ENCODE data around the gene PITRM1. TPM values are rescaled to one million over a fixed set of nuclear protein-coding genes. Genes with fewer than 3 reads are reported as not detected.
"Not testable (repeated sequence)": the region's sequence is repeated elsewhere in the genome, so short reads cannot be mapped to it uniquely, and the experiment has no call there.

Gene PITRM1
- total RNA-seq, 2 experiments from 2014 or later, result 47.5 TPM

- no peak for ATAC-seq
- POLR2A ChIA-PET, result no interaction called here
Measured at GRCh38 chr10:3178042-3178441, 5.5 kb upstream of the PITRM1 start.

GRCh38 chr10:3173171-3173878, 743 bp upstream of the PITRM1 start:
- CTCF ChIA-PET, result interaction anchor here (1.3 to 1.5 kb wide), 2 partner anchors 20 to 24 kb away, joined by 4 to 5 read pairs; no protein-coding TSS in a partner anchor
- no peak for ATAC-seq

More at GRCh38 chr10:3178042-3178441, 5.5 kb upstream of the PITRM1 start:
- no peak overlapping the region for H3K4me3 Mint-ChIP-seq
- H3K9me3 Mint-ChIP-seq (ENCODE audit: insufficient read depth), result no peaks in the 10 kb centered on the region
- no peak for DNase-seq
- H3K36me3 Mint-ChIP-seq (ENCODE audit: low read depth), result no peaks in the 10 kb centered on the region
- CTCF ChIA-PET, result no interaction called here
- peaks cover 43% of the 10 kb centered on the region for H3K27me3 Mint-ChIP-seq (ENCODE audit: low read depth)
- no peak overlapping the region for H3K27ac Mint-ChIP-seq
- peaks cover 5% of the 10 kb centered on the region for H3K4me1 Mint-ChIP-seq (ENCODE audit: low read depth)

GRCh38 chr10:3172081-3172445, 519 bp downstream of the PITRM1 start:
- ATAC-seq (no peak), DNase-seq (no peak)
- ChIA-PET POLR2A (interaction anchor here (0.7 to 1.3 kb wide), 10 partner anchors 8 to 798 kb away, joined by 3 to 6 read pairs (median 4); no protein-coding TSS in a partner anchor), CTCF (interaction anchor here (1.5 kb wide), 1 partner anchor 22 kb away, joined by 5 read pairs; no protein-coding TSS in a partner anchor)
- H3K4me1 Mint-ChIP-seq (ENCODE audit: low read depth), result peaks cover 14% of the 10 kb centered on the region
- H3K27me3 Mint-ChIP-seq (ENCODE audit: low read depth), result peaks cover 17% of the 10 kb centered on the region
- peak overlapping the region; percentile 85 for H3K27ac Mint-ChIP-seq
- peaks cover 25% of the 10 kb centered on the region for H3K36me3 Mint-ChIP-seq (ENCODE audit: low read depth)
- no peaks in the 10 kb centered on the region for H3K9me3 Mint-ChIP-seq (ENCODE audit: insufficient read depth)
- peak overlapping the region; percentile 90 for H3K4me3 Mint-ChIP-seq

More at GRCh38 chr10:3173171-3173878, 743 bp upstream of the PITRM1 start:
- Mint-ChIP-seq H3K4me1 (ENCODE audit: low read depth) (peaks cover 14% of the 10 kb centered on the region), H3K36me3 (ENCODE audit: low read depth) (peaks cover 16% of the 10 kb centered on the region), H3K9me3 (ENCODE audit: insufficient read depth) (no peaks in the 10 kb centered on the region), H3K4me3 (peak overlapping the region; percentile 76), H3K27ac (peak overlapping the region; percentile 88), H3K27me3 (ENCODE audit: low read depth) (peaks cover 25% of the 10 kb centered on the region)
- DNase-seq, result no peak
- POLR2A ChIA-PET, result interaction anchor here (0.6 to 1.3 kb wide), 7 partner anchors 9 to 787 kb away, joined by 3 to 4 read pairs (median 4); no protein-coding TSS in a partner anchor

- POLR2A ChIA-PET; H3K9me3 Mint-ChIP-seq (ENCODE audit: insufficient read depth); ATAC-seq; DNase-seq; H3K27ac Mint-ChIP-seq; CTCF ChIA-PET: not testable (repeated sequence)
- Mint-ChIP-seq H3K4me1 (ENCODE audit: low read depth) (peaks cover 14% of the 10 kb centered on the region), H3K27me3 (ENCODE audit: low read depth) (peaks cover 14% of the 10 kb centered on the region), H3K36me3 (ENCODE audit: low read depth) (peaks cover 25% of the 10 kb centered on the region), H3K4me3 (peak overlapping the region; percentile 90)
Measured at GRCh38 chr10:3171488-3171887, 1.1 kb downstream of the PITRM1 start.

- DNase-seq (no peak), ATAC-seq (no peak)
- H3K27me3 Mint-ChIP-seq (ENCODE audit: low read depth), result peaks cover 2% of the 10 kb centered on the region
- H3K4me1 Mint-ChIP-seq (ENCODE audit: low read depth), result peaks cover 14% of the 10 kb centered on the region
- no peak overlapping the region for H3K4me3 Mint-ChIP-seq
- no peak overlapping the region for H3K27ac Mint-ChIP-seq
- CTCF ChIA-PET, result no interaction called here
- H3K9me3 Mint-ChIP-seq (ENCODE audit: insufficient read depth), result no peaks in the 10 kb centered on the region
- POLR2A ChIA-PET, result interaction anchor here (0.6 kb wide), 1 partner anchor 16 kb away, joined by 3 read pairs; no protein-coding TSS in a partner anchor
- peaks cover 42% of the 10 kb centered on the region for H3K36me3 Mint-ChIP-seq (ENCODE audit: low read depth)
Measured at GRCh38 chr10:3169673-3170072, 2.9 kb downstream of the PITRM1 start.

- DNase-seq (no peak), ATAC-seq (no peak)
- Mint-ChIP-seq H3K4me3 (no peak overlapping the region), H3K4me1 (ENCODE audit: low read depth) (peaks cover 14% of the 10 kb centered on the region), H3K9me3 (ENCODE audit: insufficient read depth) (no peaks in the 10 kb centered on the region), H3K36me3 (ENCODE audit: low read depth) (peaks cover 43% of the 10 kb centered on the region), H3K27ac (no peak overlapping the region), H3K27me3 (ENCODE audit: low read depth) (peaks cover under 1% of the 10 kb centered on the region)
- ChIA-PET CTCF (no interaction called here), POLR2A (interaction anchor here (0.6 kb wide), 1 partner anchor 16 kb away, joined by 3 read pairs; no protein-coding TSS in a partner anchor)
Measured at GRCh38 chr10:3169271-3169670, 3.3 kb downstream of the PITRM1 start.

GRCh38 chr10:3167611-3168330, 4.8 kb downstream of the PITRM1 start:
- no peak overlapping the region for H3K4me3 Mint-ChIP-seq
- H3K27me3 Mint-ChIP-seq (ENCODE audit: low read depth), result no peaks in the 10 kb centered on the region
- H3K36me3 Mint-ChIP-seq (ENCODE audit: low read depth), result peaks cover 53% of the 10 kb centered on the region
- peaks cover 7% of the 10 kb centered on the region for H3K4me1 Mint-ChIP-seq (ENCODE audit: low read depth)
- ATAC-seq, result no peak
- ChIA-PET CTCF (no interaction called here), POLR2A (interaction anchor here (0.7 kb wide), 1 partner anchor 28 kb away, joined by 3 read pairs; no protein-coding TSS in a partner anchor)
- no peak overlapping the region for H3K27ac Mint-ChIP-seq
- no peak for DNase-seq
- H3K9me3 Mint-ChIP-seq (ENCODE audit: insufficient read depth), result no peaks in the 10 kb centered on the region

- ATAC-seq (no peak), DNase-seq (no peak)
- Mint-ChIP-seq H3K4me1 (ENCODE audit: low read depth) (peaks cover 7% of the 10 kb centered on the region), H3K27ac (no peak overlapping the region), H3K4me3 (no peak overlapping the region), H3K36me3 (ENCODE audit: low read depth) (peaks cover 53% of the 10 kb centered on the region), H3K27me3 (ENCODE audit: low read depth) (no peaks in the 10 kb centered on the region), H3K9me3 (ENCODE audit: insufficient read depth) (no peaks in the 10 kb centered on the region)
- POLR2A ChIA-PET, result no interaction called here
- CTCF ChIA-PET, result no interaction called here
Measured at GRCh38 chr10:3166496-3167290, 5.9 kb downstream of the PITRM1 start.

- POLR2A ChIA-PET, result no interaction called here
- DNase-seq, result no peak
Measured at GRCh38 chr10:3165196-3165595, 7.4 kb downstream of the PITRM1 start.

GRCh38 chr10:3163879-3164278, 8.7 kb downstream of the PITRM1 start:
- Mint-ChIP-seq H3K27me3 (ENCODE audit: low read depth) (no peaks in the 10 kb centered on the region), H3K4me3 (no peak overlapping the region), H3K4me1 (ENCODE audit: low read depth) (no peaks in the 10 kb centered on the region), H3K9me3 (ENCODE audit: insufficient read depth) (no peaks in the 10 kb centered on the region), H3K36me3 (ENCODE audit: low read depth) (peaks cover 60% of the 10 kb centered on the region), H3K27ac (no peak overlapping the region)
- ChIA-PET POLR2A (interaction anchor here (0.9 kb wide), 1 partner anchor 9 kb away, joined by 5 read pairs; the partner anchor contains the start of gene PITRM1), CTCF (interaction anchor here (3.8 kb wide), 1 partner anchor 11 kb away, joined by 13 read pairs; no protein-coding TSS in a partner anchor)
- DNase-seq (no peak), ATAC-seq (no peak)

More at GRCh38 chr10:3165196-3165595, 7.4 kb downstream of the PITRM1 start:
- Mint-ChIP-seq H3K9me3 (ENCODE audit: insufficient read depth) (no peaks in the 10 kb centered on the region), H3K27ac (no peak overlapping the region), H3K4me3 (no peak overlapping the region), H3K27me3 (ENCODE audit: low read depth) (no peaks in the 10 kb centered on the region), H3K36me3 (ENCODE audit: low read depth) (peaks cover 57% of the 10 kb centered on the region), H3K4me1 (ENCODE audit: low read depth) (no peaks in the 10 kb centered on the region)
- CTCF ChIA-PET, result interaction anchor here (1.4 to 3.8 kb wide), 2 partner anchors 12 to 28 kb away, joined by 4 to 13 read pairs; no protein-coding TSS in a partner anchor
- no peak for ATAC-seq

GRCh38 chr10:3162533-3162932, 10.0 kb downstream of the PITRM1 start:
- ATAC-seq (peak; percentile 47), DNase-seq (no peak)
- Mint-ChIP-seq H3K4me3 (no peak overlapping the region), H3K4me1 (ENCODE audit: low read depth) (no peaks in the 10 kb centered on the region), H3K27ac (no peak overlapping the region), H3K9me3 (ENCODE audit: insufficient read depth) (no peaks in the 10 kb centered on the region), H3K36me3 (ENCODE audit: low read depth) (peaks cover 58% of the 10 kb centered on the region), H3K27me3 (ENCODE audit: low read depth) (no peaks in the 10 kb centered on the region)
- CTCF ChIA-PET, result interaction anchor here (3.8 kb wide), 1 partner anchor 9 kb away, joined by 13 read pairs; no protein-coding TSS in a partner anchor
- POLR2A ChIA-PET, result no interaction called here

Measured in activated CD8-positive, alpha-beta T cell treated with anti-CD3 and anti-CD28 coated beads, Interleukin-2, amount 10 ng/mL, durations not matched to agents 7 days and 5 days (primary cell).